ENCODE data around the gene GDF10. TPM values are rescaled to one million over a fixed set of nuclear protein-coding genes. Genes with fewer than 3 reads are reported as not detected.

Gene GDF10
- total and polyA plus RNA-seq, 2 donors (not counting 3 experiments of a cell fraction or from before 2014, with no cell fraction given) = not detected

DNA sequence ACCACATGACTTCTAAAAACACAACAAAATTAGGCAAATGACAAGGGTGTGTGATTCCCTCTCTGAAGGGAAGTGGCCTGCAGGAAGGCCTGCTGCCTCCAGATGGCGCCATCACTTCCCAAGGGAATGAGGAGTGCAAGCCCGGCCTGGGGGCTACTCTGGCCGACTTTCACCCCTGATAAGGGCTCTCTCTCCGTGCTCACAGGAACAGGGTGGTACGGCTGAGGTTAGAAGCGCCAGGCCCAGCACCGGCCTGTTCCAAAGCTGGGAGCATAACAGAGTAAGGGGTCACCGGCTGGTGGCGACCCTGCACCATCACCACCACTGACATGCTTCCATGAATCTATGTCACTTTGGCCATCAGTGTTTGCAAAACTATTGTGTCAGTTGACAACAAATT lies 61.3 kb downstream of the GDF10 start:
- H3K4me3 ChIP-seq (replicated peaks in 1 of 3; ENCODE audit: insufficient read depth in 1 of 3, low read depth in 1 of 3, low read length in 3 of 3) = no peak overlapping the region
- intact Hi-C loops (cut with micrococcal nuclease) = no loop called here
- no peaks in the 10 kb centered on the region for H3K79me2 ChIP-seq (ENCODE audit: control insufficient read depth, insufficient read depth, low read length)
- H2AFZ ChIP-seq (ENCODE audit: low read depth, low read length) = no peak overlapping the region
- no peak overlapping the region for H3K9ac ChIP-seq (replicated peaks; ENCODE audit: extremely low read depth, insufficient read depth, low read length)
- ChIA-PET CTCF (interaction anchor here (0.6 to 2.1 kb wide), 15 partner anchors 9 to 326 kb away, joined by 3 to 13 read pairs (median 3); partner anchors contain the start of gene ZNF488), POLR2A (no interaction called here)
- TF ChIP-seq MYC (IDR thresholded peaks at IDR 0.05; ENCODE audit: low read depth, low read length) (no peak), CTCF (IDR thresholded peaks at IDR 0.05; ENCODE audit: extremely low read depth in 1 of 2, insufficient read depth in 1 of 2, low read depth in 1 of 2, low read length in 2 of 2) (peak; percentile 86), EZH2 (IDR thresholded peaks at IDR 0.05; ENCODE audit: borderline replicate concordance, low read depth, low read length, severe bottlenecking) (no peak)
- no peaks in the 10 kb centered on the region for H3K9me1 ChIP-seq (replicated peaks; ENCODE audit: control insufficient read depth, extremely low read depth, insufficient read depth, low read length)
- FAIRE-seq = no peak
- no peak overlapping the region for H3K27ac ChIP-seq (ENCODE audit: insufficient read depth, low read depth, low read length)
- H4K20me1 ChIP-seq (replicated peaks; ENCODE audit: control insufficient read depth, extremely low read depth, insufficient read depth, low read length) = no peaks in the 10 kb centered on the region
- dilution Hi-C loops (cut with MboI; ENCODE audit: extremely low pct_ligation_motif_present, low sequenced_read_pairs) = no loop called here
- no TSS peak for BruUV-seq (replicated peaks)
- H3K36me3 ChIP-seq (ENCODE audit: control insufficient read depth in 2 of 2, extremely low read depth in 1 of 2, insufficient read depth in 2 of 2, low read length in 2 of 2) = no peaks in the 10 kb centered on the region
- H3K27me3 ChIP-seq (ENCODE audit: control insufficient read depth in 2 of 2, insufficient read depth in 2 of 2, low read length in 2 of 2) = no peaks in the 10 kb centered on the region
- H3K9me3 ChIP-seq (replicated peaks; ENCODE audit: control insufficient read depth, insufficient read depth, low read length) = no peaks in the 10 kb centered on the region
- no peaks in the 10 kb centered on the region for H3K4me1 ChIP-seq (ENCODE audit: control insufficient read depth, extremely low read depth, insufficient read depth, low read length)
- peak; percentile 45 for DNase-seq (ENCODE audit: low read depth, low spot score)
- H3K4me2 ChIP-seq (ENCODE audit: insufficient read depth, low read length) = no peak overlapping the region

- no peak overlapping the region for H2AFZ ChIP-seq (ENCODE audit: low read depth, low read length)
- H3K4me3 ChIP-seq (replicated peaks in 1 of 3; ENCODE audit: insufficient read depth in 1 of 3, low read depth in 1 of 3, low read length in 3 of 3) = no peak overlapping the region
- no peak overlapping the region for H3K9ac ChIP-seq (replicated peaks; ENCODE audit: extremely low read depth, insufficient read depth, low read length)
- no peak for TF ChIP-seq CTCF (IDR thresholded peaks at IDR 0.05; ENCODE audit: extremely low read depth in 1 of 2, insufficient read depth in 1 of 2, low read depth in 1 of 2, low read length in 2 of 2)
- TF ChIP-seq EZH2 (IDR thresholded peaks at IDR 0.05; ENCODE audit: borderline replicate concordance, low read depth, low read length, severe bottlenecking) = no peak
- TF ChIP-seq POLR2A (IDR thresholded peaks at IDR 0.05; ENCODE audit: low read depth, low read length) = no peak
- TF ChIP-seq FOS (IDR thresholded peaks at IDR 0.05; ENCODE audit: borderline replicate concordance, insufficient read depth, low read length) = no peak
- no peak for TF ChIP-seq MYC (IDR thresholded peaks at IDR 0.05; ENCODE audit: low read depth, low read length)
- TF ChIP-seq POLR2AphosphoS5 (IDR thresholded peaks at IDR 0.05; ENCODE audit: insufficient read depth, low read depth, low read length) = no peak
- no peak for TF ChIP-seq JUN (IDR thresholded peaks at IDR 0.05; ENCODE audit: borderline replicate concordance, insufficient read depth, insufficient read length, low read depth)
- BruUV-seq (replicated peaks) = no TSS peak
- no peaks in the 10 kb centered on the region for H3K9me3 ChIP-seq (replicated peaks; ENCODE audit: control insufficient read depth, insufficient read depth, low read length)
- ChIA-PET POLR2A (no interaction called here), CTCF (interaction anchor here (0.6 to 2.1 kb wide), 19 partner anchors 8 to 325 kb away, joined by 3 to 13 read pairs (median 3); partner anchors contain the start of gene ZNF488)
- no peaks in the 10 kb centered on the region for H3K27me3 ChIP-seq (ENCODE audit: control insufficient read depth in 2 of 2, insufficient read depth in 2 of 2, low read length in 2 of 2)
- no peak for DNase-seq (ENCODE audit: low read depth, low spot score)
- FAIRE-seq = no peak
- no peaks in the 10 kb centered on the region for H3K36me3 ChIP-seq (ENCODE audit: control insufficient read depth in 2 of 2, extremely low read depth in 1 of 2, insufficient read depth in 2 of 2, low read length in 2 of 2)
- H3K4me1 ChIP-seq (ENCODE audit: control insufficient read depth, extremely low read depth, insufficient read depth, low read length) = no peaks in the 10 kb centered on the region
- H3K79me2 ChIP-seq (ENCODE audit: control insufficient read depth, insufficient read depth, low read length) = no peaks in the 10 kb centered on the region
- H3K27ac ChIP-seq (ENCODE audit: insufficient read depth, low read depth, low read length) = no peak overlapping the region
- dilution Hi-C loops (cut with MboI; ENCODE audit: extremely low pct_ligation_motif_present, low sequenced_read_pairs) (no loop called here), intact Hi-C loops (cut with micrococcal nuclease) (no loop called here)
- no peaks in the 10 kb centered on the region for H4K20me1 ChIP-seq (replicated peaks; ENCODE audit: control insufficient read depth, extremely low read depth, insufficient read depth, low read length)
- H3K9me1 ChIP-seq (replicated peaks; ENCODE audit: control insufficient read depth, extremely low read depth, insufficient read depth, low read length) = no peaks in the 10 kb centered on the region
- no peak overlapping the region for H3K4me2 ChIP-seq (ENCODE audit: insufficient read depth, low read length)
Measured at GRCh38 chr10:47362199-47362598, 62.2 kb downstream of the GDF10 start.
